ENCODE results near the gene SCFD2. TPM values are rescaled to one million over a fixed set of nuclear protein-coding genes. Genes with fewer than 3 reads are reported as not detected.
"Not testable (repeated sequence)": the region's sequence is repeated elsewhere in the genome, so short reads cannot be mapped to it uniquely, and the experiment has no call there.

Gene SCFD2
- total RNA-seq, 1 experiment from 2014 or later: 27.6 TPM

DNA sequence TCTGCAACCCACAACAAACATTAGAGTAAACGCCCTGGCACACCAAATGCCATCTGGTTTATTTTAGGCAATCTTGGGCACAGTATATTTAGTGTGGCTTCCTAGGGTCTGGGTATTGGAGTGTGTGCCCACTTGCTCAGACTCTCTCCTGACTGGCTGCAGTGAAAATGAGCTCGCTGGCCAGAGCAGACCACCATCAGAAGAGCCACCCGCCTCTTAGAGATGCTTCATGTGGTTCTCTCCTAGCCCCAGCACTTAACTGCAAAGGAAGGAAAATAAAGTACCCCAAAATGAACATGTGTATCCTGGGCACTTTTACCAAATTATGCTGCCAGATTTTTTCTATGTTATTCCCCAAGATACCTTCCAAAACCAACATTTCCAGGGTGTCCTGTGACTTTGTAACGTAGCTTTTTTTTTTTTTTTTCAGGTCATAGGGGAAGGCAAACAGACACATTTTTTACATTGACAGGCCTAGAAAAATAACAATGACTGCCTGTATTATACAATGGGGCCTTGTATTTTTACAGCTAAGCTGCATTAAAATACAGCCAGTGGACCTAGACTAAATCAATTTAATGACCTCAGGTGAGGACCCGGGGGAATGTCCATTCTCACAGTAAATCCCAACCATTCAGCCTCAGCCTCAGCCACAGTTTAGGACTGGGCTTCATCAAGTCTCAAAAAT is 310.0 kb downstream of the SCFD2 start:
- DNase-seq (ENCODE audit: low read depth): no peak

GRCh38 chr4:53055274-53055673 is 310.6 kb downstream of the SCFD2 start:
- peak; percentile 91 for DNase-seq (ENCODE audit: low read depth)

- no peak for DNase-seq (ENCODE audit: low read depth)
Observed at GRCh38 chr4:53050361-53050774, 315.5 kb downstream of the SCFD2 start.

GRCh38 chr4:53049528-53049927 is 316.3 kb downstream of the SCFD2 start:
- DNase-seq (ENCODE audit: low read depth): no peak

DNA sequence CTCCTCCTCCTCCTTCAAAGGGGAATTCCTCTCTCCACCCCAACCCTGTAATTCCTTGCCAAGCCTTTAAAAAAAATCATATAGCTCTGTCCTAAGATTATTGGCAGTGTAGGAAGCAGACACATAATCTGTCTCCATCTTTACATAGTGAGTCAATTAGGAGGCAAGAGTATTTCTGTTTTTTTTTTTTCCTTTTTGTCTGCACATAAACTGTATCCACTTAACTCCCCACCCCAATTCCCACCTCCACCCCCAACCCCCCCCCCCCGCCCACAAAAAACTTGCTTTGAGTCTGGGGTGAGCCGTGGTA is 321.3 kb downstream of the SCFD2 start:
- DNase-seq (ENCODE audit: low read depth): no peak

DNA sequence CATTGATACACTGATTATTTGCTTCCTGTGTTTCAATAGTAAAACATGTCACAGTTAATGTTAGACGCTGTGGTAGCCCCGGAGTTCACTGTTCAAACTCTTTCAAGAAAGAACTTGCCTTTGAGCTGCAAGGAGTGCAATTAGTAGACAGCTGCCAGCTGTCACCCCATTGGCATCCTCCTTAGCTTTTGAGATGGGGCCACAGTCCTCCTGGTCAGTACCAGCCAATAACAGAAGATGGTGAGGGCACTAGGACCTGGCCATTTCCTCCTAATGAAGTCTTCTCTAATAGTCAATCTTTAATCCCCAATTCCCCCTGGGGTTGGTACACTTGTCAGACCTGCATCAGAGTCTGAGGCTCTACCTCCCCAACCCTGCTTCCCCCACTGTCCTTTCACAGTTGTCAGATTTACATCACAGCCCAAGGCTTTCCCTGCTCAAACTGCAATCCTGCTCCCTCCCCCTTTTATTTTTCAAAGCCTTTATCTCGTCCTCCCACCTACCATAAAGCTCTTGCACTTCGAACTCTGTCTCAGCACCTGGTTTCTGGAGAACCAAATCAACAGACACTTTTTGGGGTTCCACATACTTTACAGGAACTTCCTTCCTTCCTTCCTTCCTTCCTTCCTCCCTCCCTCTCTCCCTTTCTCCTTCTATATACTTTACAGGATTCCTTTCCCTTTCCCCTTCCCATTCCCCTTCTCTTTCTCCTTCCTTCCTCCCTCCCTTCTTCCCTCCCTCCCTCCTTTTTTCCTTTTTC is 321.8 kb downstream of the SCFD2 start:
- DNase-seq (ENCODE audit: low read depth): no peak

DNA sequence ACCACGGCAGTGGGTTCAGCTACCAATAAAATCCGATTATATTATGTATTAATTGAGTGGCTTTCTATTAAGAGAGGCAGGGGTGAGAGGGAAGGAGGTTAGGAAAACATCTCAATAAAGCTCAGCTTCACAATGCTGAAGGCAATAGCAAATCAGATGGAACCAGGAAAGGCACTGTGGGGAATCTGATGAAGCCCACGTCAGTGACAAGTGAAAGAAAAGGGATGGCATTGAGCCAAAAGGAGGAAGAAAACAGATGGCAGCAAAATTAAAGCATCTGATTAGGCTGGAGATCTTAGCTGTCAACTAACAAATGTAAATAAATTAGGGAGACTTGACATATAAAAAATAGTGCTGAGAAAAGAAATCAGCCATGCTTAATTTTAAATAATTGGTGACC is 322.8 kb downstream of the SCFD2 start:
- DNase-seq (ENCODE audit: low read depth): no peak

- DNase-seq (ENCODE audit: low read depth): no peak
Observed at GRCh38 chr4:53040851-53041250, 325.0 kb downstream of the SCFD2 start.

DNA sequence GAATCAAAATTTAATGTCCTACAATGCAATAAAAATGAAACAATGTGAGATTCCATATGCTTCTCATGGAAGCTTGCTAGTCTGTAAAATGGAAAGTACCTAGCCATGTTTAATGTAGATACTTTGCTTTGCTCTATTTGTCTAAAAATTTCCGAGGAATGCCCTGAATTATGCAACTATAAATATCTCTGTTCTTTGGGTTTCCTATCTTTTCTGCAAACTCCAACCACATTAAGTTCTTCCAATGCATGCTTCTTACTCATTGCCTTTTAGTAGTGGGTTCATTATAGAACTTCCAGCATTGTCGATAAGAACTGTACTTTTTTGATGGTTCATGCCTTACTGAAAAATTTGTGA is 325.4 kb downstream of the SCFD2 start:
- no peak for DNase-seq (ENCODE audit: low read depth)

GRCh38 chr4:53039741-53040458 is 326.0 kb downstream of the SCFD2 start:
- DNase-seq (ENCODE audit: low read depth): no peak

DNA sequence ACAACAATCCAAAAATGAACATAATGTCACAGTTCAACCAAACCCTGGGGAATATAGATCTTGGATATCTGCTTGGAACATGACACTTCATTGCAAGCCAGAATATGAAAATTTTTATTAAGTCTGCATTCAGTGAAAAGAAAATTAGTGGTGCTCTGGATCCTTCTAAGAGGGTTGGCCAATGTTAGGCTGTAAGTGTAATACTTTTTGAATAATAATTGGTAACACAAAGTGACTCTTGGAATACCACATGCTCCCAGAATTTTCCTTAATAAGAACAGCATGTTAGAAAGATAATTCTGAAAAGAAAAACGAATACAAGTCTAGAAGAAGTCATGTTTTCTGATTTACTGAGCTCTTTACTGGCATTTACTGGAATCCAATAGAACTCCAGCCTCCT is 328.0 kb downstream of the SCFD2 start:
- no peak for DNase-seq (ENCODE audit: low read depth)

GRCh38 chr4:53032908-53033307 is 333.0 kb downstream of the SCFD2 start:
- not testable (repeated sequence) for DNase-seq (ENCODE audit: low read depth)

GRCh38 chr4:53026233-53026632 is 339.6 kb downstream of the SCFD2 start:
- DNase-seq (ENCODE audit: low read depth): no peak

DNA sequence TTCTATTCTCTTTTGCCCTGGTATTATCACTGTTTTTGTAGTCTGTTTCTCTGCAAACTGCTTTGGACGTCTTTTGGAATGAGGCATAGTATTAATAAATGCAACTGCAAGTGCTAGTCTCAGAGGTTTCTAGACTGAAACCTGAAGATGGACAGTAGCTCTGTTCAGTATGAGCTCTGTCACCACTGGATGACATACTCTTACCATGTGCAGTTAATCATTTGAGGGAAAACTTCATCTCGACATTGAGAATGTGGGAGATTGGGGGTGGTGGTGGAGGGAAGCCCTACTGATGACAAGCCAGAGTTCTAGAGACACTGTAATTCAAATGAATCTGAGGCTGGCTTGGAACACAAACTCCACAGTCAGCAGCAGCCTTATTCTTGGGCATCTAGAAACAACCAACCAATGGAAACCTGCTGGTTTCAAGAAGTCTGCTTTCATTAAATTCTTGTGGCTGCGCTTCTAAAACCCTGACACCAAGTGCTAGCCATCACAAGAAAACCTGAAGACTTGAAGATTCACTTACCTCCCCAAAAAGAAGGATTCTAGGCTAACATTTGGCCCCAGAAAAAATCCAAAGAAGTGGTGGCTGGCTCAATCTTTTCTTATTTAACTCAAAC is 342.1 kb downstream of the SCFD2 start:
- DNase-seq (ENCODE audit: low read depth): no peak

GRCh38 chr4:53022513-53023100 is 343.3 kb downstream of the SCFD2 start:
- no peak for DNase-seq (ENCODE audit: low read depth)

GRCh38 chr4:53021754-53022512 is 343.9 kb downstream of the SCFD2 start:
- DNase-seq (ENCODE audit: low read depth): no peak

DNA sequence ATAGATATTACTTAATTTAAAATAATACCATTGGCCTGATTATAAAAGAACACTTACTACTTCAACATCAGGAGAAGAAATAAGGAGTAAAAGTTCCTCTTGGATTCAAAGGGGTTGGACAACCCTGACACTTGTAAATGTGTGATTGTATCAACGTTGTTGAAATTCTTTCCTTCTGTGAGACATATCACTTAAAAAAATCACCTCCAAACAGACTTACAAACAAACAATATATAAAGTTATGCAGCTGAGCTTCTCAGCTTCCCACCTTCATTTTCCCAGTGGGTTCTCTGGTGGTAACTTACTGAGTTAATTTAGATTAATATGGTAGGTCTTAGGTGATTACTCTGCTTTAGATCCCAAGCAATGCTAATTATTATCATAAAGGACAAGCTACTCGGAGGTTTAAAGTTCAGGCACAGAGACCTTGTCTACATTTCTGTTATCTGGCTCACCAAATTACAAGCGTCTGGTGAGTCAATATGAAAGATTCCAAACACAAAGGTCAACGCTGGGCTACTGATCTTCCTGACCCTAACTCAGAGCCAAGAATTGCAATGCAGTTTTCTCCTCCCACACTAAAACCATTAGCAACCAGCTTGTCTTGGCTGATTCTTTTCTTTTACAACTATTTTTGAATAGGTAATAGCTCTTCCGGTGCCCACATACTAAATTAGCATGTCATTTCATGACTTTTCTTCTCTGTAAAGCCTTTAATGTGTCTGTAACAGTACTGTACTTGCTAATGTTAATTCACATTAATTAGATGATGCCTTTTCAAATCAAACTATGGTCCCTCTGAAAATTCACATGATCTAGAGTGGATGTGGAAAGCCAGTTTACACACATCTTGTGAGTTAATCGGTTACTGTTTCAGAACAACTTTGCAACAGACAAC is 346.1 kb downstream of the SCFD2 start:
- peak; percentile 50 for DNase-seq (ENCODE audit: low read depth)

GRCh38 chr4:53018471-53018870 is 347.4 kb downstream of the SCFD2 start:
- DNase-seq (ENCODE audit: low read depth): no peak

DNA sequence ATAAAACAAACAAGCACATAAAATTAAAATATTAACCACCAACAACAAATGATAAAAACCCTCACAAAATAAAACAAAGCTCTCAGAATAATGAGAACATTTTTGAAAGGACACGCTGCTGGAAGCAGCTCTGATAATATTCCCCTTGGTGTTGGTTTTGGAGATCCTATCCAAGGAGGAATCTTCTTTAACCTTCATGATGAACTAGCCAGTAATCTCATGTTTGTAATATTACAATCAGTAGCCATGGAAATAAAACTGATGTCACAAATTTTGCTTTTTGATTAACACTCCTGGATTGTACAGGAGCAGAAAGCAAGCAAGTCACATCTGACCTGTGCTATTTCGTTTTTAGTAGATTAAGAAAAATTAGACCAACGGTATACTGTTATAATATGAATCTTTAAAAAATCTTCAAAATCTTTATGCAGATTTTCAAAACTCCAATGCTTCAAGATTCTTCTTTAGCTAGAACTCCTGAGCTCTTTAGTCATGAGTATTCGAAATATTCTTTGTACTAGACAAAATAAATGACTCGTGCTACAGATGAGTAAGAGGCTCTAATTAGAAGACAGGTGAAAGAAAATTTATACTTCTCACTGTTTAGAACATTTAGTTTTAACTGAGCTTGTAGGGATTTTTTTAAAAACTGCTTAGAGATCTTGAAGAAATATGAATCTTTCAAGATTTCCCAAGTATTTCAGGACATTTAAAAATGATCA is 349.6 kb downstream of the SCFD2 start:
- DNase-seq (ENCODE audit: low read depth): no peak

DNA sequence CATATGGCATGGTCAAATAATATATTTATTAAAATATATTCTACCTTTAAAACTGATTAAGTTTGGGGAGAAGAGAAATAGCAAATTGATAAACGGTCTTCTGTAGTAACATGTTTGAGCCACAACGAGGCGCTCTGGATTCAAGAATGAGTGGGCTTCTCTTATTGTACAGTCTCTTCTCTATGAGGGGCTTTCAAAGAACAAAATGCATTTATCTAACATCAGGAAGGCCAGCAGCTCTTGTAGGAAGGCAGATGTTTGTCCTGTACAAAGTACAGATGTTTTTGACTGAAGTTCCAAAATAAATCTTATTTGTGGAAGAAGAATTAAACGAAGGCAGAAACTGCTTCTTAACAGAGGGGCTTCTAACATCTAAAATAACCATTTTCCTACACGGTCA is 350.2 kb downstream of the SCFD2 start:
- DNase-seq (ENCODE audit: low read depth): peak; percentile 29
